Hippocampal formation (tissue), 2 donors: Measurements from ENCODE around the gene DMAP1.

Experiments used
- DNase-seq, 2 donors: peaks; one replicate each; lab custom pipeline; 2025; lab: John Stamatoyannopoulos, UW

The DMAP1 gene

GRCh38 chr1:44256762-44257554, 43.7 kb downstream of the DMAP1 start:
- no peak for DNase-seq

DNA sequence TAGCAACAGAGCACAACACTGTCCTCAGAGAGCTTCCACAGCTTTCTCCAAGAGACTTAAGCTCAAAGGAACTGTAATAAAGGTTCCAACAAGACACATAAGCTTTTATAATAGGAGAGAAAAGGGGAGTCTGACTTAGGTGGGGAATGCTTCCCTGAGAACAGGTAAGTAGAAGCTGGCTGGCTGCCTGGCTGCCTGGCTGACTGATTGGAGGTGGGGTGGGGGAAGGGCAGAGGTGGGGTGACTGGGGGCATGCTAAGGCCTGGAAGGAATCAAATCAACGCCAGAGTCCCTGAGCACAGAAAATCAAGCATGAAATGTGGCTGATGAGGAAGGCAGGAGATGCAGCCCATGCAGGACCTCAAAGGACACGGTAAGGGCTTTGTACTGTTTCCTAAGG, 45.8 kb downstream of the DMAP1 start:
- DNase-seq, result no peak

DNA sequence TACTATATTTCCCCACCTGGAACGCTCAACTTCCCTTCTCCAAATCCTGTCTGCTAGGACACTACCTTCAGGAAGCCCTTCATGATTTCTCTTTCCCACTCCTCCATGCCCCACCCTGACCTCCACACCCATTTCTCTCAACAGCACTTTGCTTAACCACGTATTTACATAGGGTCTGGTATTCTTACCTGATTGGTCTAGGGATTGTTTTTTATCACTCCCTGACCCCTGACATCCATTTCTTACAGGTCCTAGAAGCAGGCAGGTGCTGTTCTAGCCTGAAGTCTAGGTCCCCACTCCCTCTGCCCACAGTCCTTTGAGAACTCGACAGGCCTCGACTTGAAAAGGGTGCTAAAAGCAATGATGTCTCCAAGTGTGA, 47.5 kb downstream of the DMAP1 start:
- DNase-seq, result no peak

- DNase-seq, result no peak
Observed at GRCh38 chr1:44261171-44261817, 48.0 kb downstream of the DMAP1 start.

DNA sequence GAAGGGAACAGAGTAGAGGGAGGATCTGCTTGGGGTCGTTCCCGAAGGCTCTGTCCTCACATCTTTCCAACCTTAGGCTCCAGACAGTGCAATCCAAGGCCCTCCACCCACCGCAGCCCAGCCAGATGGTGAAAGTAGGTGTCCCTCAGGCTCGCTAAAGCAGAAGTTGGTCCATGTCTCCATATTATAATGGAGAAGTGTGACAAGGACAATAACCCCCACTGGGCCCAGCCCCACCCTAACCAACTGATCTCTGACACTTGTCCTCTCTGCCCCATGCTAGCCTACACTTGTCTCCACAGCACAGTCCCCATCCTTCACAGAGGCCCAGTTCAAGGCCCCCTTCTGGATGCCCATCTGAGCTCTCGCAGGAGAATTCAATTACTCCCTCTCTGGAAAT, 48.7 kb downstream of the DMAP1 start:
- DNase-seq, result no peak

- no peak for DNase-seq
Observed at GRCh38 chr1:44262414-44262813, 49.1 kb downstream of the DMAP1 start.

- no peak for DNase-seq
Observed at GRCh38 chr1:44262816-44263567, 49.7 kb downstream of the DMAP1 start.

DNA sequence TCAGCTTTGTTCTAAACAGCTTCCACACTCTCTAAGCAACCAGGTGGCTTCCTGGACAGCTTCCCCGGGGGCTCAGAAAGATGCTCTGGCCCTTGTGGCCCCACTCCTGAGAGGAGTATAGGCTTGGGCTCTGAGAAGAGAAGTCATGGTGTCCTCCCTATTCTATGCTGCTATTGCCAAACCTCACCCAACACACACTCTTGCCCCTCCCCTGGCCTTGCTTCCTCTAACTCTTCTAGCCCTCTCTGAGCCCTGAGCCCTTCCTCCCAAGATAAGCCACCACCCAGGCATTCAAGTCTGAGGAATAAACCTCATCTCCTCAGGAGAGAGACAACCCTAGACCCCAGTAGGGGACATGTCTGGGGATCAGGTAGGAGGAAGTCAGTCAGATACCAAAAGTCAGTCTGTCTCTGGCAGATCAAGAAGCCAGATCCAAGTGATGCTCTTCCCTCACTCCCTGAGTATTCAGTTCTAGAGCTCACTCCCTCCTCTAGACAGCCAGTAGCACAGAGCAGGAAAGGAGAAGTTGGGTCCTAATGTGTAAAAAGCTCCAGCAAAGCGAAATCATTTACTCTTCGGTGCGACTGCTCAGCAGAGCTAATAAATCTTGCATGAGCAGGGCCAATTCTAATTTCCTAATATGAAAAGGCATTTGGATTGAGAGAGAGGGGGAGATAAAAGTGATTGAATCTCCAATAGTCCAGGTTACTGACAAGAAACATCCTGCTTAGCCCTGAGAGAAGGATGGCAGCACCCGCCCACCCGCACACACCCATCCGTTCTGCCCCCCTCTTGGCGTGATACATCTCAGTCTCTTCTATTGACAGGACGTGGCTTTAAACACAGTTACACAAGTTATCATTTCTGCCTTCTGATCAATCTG, 50.5 kb downstream of the DMAP1 start:
- no peak for DNase-seq

- DNase-seq, result no peak
Observed at GRCh38 chr1:44264451-44264771, 51.1 kb downstream of the DMAP1 start.

DNA sequence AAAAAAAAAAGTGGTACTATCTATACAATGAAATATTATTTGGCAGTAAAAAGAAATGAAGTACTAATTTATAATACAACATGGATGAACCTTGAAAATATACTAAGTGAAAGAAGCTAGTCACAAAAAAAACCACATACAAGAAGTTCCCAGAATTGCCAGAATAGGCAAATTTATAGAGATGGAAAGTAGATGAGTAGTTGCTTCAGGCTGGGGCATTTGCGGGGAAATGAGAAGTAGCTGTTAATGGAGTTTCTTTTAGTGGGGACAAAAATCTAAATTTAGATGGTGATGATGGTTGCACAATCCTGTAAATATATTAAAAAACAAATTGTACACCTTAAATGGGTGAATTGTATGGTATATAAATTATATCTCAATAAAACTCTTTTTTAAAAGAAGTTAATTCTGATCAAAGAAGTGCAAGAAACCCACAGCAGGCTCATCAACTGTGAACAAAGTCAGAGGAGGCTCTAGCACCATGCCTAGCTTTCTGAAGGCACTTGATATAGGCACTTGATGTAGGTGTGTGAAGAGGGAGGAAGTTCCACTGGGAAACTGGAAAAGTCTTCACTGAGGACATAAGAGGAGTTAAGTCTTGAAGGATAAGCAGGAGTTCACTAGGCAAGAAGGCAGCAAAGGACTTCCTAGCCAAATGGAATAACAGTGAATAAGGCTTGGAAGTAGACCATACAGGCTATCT, 52.5 kb downstream of the DMAP1 start:
- DNase-seq, result no peak

GRCh38 chr1:44266400-44267344, 53.4 kb downstream of the DMAP1 start:
- DNase-seq, result no peak

DNA sequence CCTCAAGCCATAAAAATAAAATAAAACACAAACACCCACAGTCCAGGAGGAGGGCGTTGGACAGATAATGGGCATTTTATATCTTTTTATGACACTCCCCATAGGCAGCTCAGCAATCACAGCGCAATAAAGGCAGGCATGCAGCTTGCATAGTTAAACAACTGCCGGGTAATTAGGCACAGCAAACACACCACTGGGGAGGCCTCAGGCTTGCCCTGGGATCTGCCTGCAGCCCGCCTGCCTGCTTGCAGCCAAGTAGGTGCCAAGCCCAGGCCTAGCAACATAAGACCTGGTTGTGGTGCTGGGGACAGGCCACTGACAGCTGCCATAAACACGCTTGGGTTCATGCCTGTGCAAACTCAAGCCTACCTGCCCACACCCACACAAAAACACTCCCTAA, 54.2 kb downstream of the DMAP1 start:
- no peak for DNase-seq

- no peak for DNase-seq
Observed at GRCh38 chr1:44268054-44268453, 54.8 kb downstream of the DMAP1 start.
